Keratinocyte (primary cell): ENCODE measurements around the gene RSBN1. TPM values are rescaled to one million over a fixed set of nuclear protein-coding genes. Genes with fewer than 3 reads are reported as not detected.

Experiments
- DNase-seq: peaks from one replicate; pipeline ENCODE4 v3.0.0-alpha.2; 2011; ENCODE audit warnings: low read depth, missing footprints, low spot score
- FAIRE-seq: peaks from 2 replicates; lab custom pipeline; 2011; peaks lifted over from hg19 to GRCh38; lab: Jason Lieb, UNC
- H2AFZ ChIP-seq: 2 replicates; pipeline ENCODE4 v1.6.0; 2012; ENCODE audit warnings: low read length, control low read depth, inconsistent platforms; ENCODE audit not compliant: control insufficient read depth
- H3K27ac ChIP-seq: 2 replicates; pipeline ENCODE4 v1.5.1; 2011; ENCODE audit warnings: low read length; ENCODE audit not compliant: control insufficient read depth, insufficient read depth
- H3K27me3 ChIP-seq: 3 replicates; pipeline ENCODE4 v1.6.0; 2011; ENCODE audit warnings: low read length; ENCODE audit not compliant: control insufficient read depth, insufficient read depth; ENCODE audit errors: extremely low read depth
- H3K36me3 ChIP-seq, 2 experiments: 2 replicates in 1 of 2; 3 replicates in 1 of 2; pipeline ENCODE4 v1.5.1; 2011; ENCODE audit warnings: low read length in 2 of 2, mild to moderate bottlenecking in 1 of 2; ENCODE audit not compliant: control insufficient read depth in 2 of 2, insufficient read depth in 2 of 2; ENCODE audit errors: extremely low read depth in 1 of 2
- H3K4me1 ChIP-seq: 3 replicates; pipeline ENCODE4 v1.5.1; 2011; ENCODE audit warnings: low read length; ENCODE audit not compliant: control insufficient read depth, insufficient read depth; ENCODE audit errors: extremely low read depth
- H3K4me2 ChIP-seq: 3 replicates; pipeline ENCODE4 v1.6.0; 2011; ENCODE audit warnings: low read depth, low read length; ENCODE audit not compliant: control insufficient read depth, insufficient read depth; ENCODE audit errors: extremely low read depth
- H3K4me3 ChIP-seq, 3 experiments: fragments of 200-600 bp in 1 of 3; sonication (generic) in 1 of 3; 2 replicates in 2 of 3; 3 replicates in 1 of 3; pipeline ENCODE4 v1.5.1; 2011 to 2016; ENCODE audit warnings: low read length in 3 of 3, mild to moderate bottlenecking in 3 of 3, control low read depth in 2 of 3, inconsistent platforms in 1 of 3, low read depth in 1 of 3, mixed read lengths in 1 of 3, mixed run types in 1 of 3, moderate library complexity in 1 of 3; ENCODE audit not compliant: control insufficient read depth in 2 of 3, insufficient read depth in 2 of 3; ENCODE audit errors: extremely low read depth in 1 of 3
- H3K79me2 ChIP-seq: 2 replicates; pipeline ENCODE4 v1.6.0; 2012; ENCODE audit warnings: low read length; ENCODE audit not compliant: control insufficient read depth, insufficient read depth
- H3K9ac ChIP-seq: 3 replicates; pipeline ENCODE4 v1.6.0; 2011; ENCODE audit warnings: low read length; ENCODE audit not compliant: control insufficient read depth, insufficient read depth; ENCODE audit errors: extremely low read depth
- H3K9me1 ChIP-seq: 3 replicates; pipeline ENCODE4 v1.6.0; 2011; ENCODE audit warnings: low read length; ENCODE audit not compliant: control insufficient read depth, insufficient read depth; ENCODE audit errors: extremely low read depth
- H3K9me3 ChIP-seq: 2 replicates; pipeline ENCODE4 v1.5.1; 2012; ENCODE audit warnings: low read depth, low read length; ENCODE audit not compliant: control insufficient read depth
- H4K20me1 ChIP-seq: 3 replicates; pipeline ENCODE4 v1.6.0; 2011; ENCODE audit warnings: low read length; ENCODE audit not compliant: control insufficient read depth, insufficient read depth; ENCODE audit errors: extremely low read depth
- EZH2 ChIP-seq: IDR thresholded peaks from one replicate; pipeline ENCODE4 v1.6.1; 2012; ENCODE audit warnings: inconsistent platforms, mild to moderate bottlenecking, low read length, moderate library complexity
- dilution Hi-C: fragments of 300-500 bp; cut with MboI; formaldehyde crosslinking; loops from one replicate; pipeline ENCODE4 v1.7.0; 2020; ENCODE audit warnings: low sequenced_read_pairs; ENCODE audit not compliant: extremely low pct_ligation_motif_present
- polyA plus RNA-seq, 5 experiments: library from polyadenylated mRNA; depleted of rRNA in 3 of 5; stranded (reverse) in 3 of 5; stranded (forward) in 1 of 5; unstranded in 1 of 5; fragments of >200 nt; gene quantifications; 1 replicate in 1 of 5; 2 replicates in 3 of 5; 3 replicates in 1 of 5; pipeline versions ENCODE4 v1.2.1 to v1.2.3, GENCODE V29; 2011 to 2012; ENCODE audit warnings: missing spikeins in 2 of 5, low read depth in 1 of 5, low replicate concordance in 1 of 5
- TF ChIP-seq, protein P1 (sequence below), 3 experiments: IDR thresholded peaks in 1 of 3; conservative IDR thresholded peaks in 1 of 3; optimal IDR thresholded peaks in 1 of 3; 2 replicates in 2 of 3; 3 replicates in 1 of 3; pipeline versions ENCODE3 to v1.5.1; 2011; ENCODE audit warnings: low read length in 3 of 3, mild to moderate bottlenecking in 3 of 3, moderate library complexity in 2 of 3, control low read depth in 1 of 3, inconsistent platforms in 1 of 3; ENCODE audit not compliant: insufficient read depth in 2 of 3; ENCODE audit errors: extremely low read depth in 1 of 3

RSBN1 gene
- polyA plus RNA-seq, 1 donor (not counting 4 experiments of a cell fraction or from before 2014, with no cell fraction given) = 10.4 TPM

DNA sequence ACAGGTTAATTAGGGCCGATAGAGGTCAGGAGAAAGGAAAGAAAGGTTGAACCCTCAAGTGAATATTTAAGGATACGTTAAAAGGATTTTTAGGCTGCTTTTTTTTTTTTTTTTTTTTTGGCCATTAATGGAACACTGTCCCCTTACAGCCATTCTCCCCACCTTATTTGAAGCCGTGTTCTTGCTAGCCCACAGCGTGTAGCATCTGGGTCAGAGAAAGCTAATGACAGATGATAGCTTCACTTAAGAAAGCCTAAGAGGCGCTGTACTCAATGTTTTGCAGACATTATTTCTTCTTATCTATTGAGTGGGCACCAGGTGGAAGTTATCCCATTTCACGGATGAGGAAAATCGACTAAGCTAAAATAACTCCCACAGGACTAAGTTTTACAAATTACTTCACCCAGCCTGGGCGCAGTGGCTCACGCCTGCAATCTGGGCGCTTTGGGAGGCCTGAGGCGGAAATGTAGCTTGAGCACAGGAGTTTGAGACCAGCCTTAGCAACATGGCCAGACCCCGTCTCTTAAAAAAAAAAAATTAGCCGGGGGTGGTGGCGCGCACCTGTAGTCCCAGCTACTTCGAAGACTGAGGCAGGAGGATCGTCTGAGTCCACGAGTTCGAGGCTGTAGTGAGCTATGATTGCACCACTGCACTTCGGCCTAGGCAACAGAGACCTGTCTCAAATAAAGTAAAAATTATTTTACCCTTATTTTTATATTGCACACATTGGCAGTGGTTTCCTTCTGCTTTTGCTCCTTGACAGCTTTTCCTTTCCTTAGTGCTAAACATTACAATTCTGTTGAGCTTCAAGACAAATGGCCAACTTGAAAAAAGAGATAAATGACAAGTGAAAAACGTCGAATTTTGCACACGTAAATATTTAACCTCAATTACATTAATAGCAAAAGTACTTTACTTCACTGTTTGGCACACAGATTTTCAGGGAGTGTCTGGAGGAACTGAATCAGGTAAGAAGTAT is 51.9 kb downstream of the RSBN1 start:
- dilution Hi-C loops = no loop called here
- peaks cover 0 to 1% of the 10 kb centered on the region in 2 experiments for H3K36me3 ChIP-seq
- TF ChIP-seq, protein P1, sequence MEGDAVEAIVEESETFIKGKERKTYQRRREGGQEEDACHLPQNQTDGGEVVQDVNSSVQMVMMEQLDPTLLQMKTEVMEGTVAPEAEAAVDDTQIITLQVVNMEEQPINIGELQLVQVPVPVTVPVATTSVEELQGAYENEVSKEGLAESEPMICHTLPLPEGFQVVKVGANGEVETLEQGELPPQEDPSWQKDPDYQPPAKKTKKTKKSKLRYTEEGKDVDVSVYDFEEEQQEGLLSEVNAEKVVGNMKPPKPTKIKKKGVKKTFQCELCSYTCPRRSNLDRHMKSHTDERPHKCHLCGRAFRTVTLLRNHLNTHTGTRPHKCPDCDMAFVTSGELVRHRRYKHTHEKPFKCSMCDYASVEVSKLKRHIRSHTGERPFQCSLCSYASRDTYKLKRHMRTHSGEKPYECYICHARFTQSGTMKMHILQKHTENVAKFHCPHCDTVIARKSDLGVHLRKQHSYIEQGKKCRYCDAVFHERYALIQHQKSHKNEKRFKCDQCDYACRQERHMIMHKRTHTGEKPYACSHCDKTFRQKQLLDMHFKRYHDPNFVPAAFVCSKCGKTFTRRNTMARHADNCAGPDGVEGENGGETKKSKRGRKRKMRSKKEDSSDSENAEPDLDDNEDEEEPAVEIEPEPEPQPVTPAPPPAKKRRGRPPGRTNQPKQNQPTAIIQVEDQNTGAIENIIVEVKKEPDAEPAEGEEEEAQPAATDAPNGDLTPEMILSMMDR (optimal IDR thresholded peaks at IDR 0.05 in 1 of 3, IDR thresholded peaks at IDR 0.05 in 1 of 3, conservative IDR thresholded peaks at IDR 0.05 in 1 of 3; ENCODE audit: extremely low read depth in 1 of 3, insufficient read depth in 2 of 3, low read length in 3 of 3) = no peak
- TF ChIP-seq EZH2 = no peak
- H2AFZ ChIP-seq = peak overlapping the region; percentile 96
- peak overlapping the region; percentile 92 for H3K4me2 ChIP-seq
- H3K9ac ChIP-seq = peak overlapping the region; percentile 82
- no peak overlapping the region for H3K27ac ChIP-seq
- H3K9me3 ChIP-seq = no peaks in the 10 kb centered on the region
- no peaks in the 10 kb centered on the region for H3K9me1 ChIP-seq
- H3K27me3 ChIP-seq = no peaks in the 10 kb centered on the region
- no peaks in the 10 kb centered on the region for H4K20me1 ChIP-seq
- H3K4me3 ChIP-seq = peak overlapping the region in 2 of 3 experiments; percentile 83 to 86
- DNase-seq (no peak), FAIRE-seq (no peak)
- H3K79me2 ChIP-seq = peaks cover 2% of the 10 kb centered on the region
- peaks cover 8% of the 10 kb centered on the region for H3K4me1 ChIP-seq

DNA sequence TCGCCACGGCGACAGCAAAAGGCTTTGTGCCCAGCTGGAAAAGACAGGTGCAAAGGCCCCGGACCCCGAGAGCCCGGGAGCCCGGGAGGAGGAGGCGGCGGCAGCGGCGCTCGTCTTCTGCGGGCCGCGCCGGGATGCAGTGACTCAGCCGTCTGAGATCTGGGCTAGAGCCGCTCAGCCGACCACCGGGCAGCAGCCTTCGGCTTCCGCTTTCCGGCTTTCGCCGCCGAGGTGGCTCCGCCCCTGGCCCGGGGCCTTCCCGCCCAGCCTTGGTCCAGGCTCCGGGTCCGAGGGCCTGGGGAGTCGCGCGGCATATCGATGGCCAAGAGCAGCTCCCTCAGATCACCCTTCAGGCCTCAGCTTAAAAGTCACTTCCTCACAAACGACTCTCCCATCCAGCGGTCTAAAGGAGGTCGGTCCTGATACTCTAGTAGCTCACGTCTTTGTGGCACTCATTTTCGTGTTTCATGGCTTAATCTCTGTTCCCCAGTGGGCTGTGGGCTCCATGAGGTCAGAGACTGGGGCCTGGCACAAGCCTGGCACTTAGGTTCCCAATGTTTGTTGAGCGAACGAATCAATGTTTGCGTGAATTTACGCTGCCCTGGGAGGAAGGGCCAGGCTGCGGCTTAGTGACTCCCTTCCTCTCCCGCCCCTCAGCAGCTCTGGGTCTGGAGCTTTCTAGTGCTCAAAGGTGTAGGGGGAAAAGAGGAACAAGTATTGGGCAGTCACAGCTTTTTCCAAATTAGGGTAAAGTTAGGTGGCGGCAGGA is 52.8 kb downstream of the RSBN1 start, which contains the start of gene PHTF1:
Gene PHTF1 (minus strand): TSS at position 154 of the 769 bp plus-strand sequence. CDS start 783 bp downstream, outside the sequence.
- Histone ChIP-seq H3K4me2 (peak within 1 kb of the TSS; percentile 92), H3K4me1 (peaks cover 8% of the 10 kb centered on the region), H2AFZ (peak within 1 kb of the TSS; percentile 96), H4K20me1 (no peaks in the 10 kb centered on the region), H3K9me1 (no peaks in the 10 kb centered on the region), H3K4me3 (peak within 1 kb of the TSS; percentile 68 to 86 (median 83)), H3K36me3 (peaks cover 0 to 1% of the 10 kb centered on the region in 2 experiments), H3K27ac (peak within 1 kb of the TSS; percentile 79), H3K27me3 (no peaks in the 10 kb centered on the region), H3K9me3 (no peaks in the 10 kb centered on the region), H3K79me2 (peaks cover 2% of the 10 kb centered on the region), H3K9ac (peak within 1 kb of the TSS; percentile 82)
- DNase-seq (no peak), FAIRE-seq (no peak)
- TF ChIP-seq, protein P1 (optimal IDR thresholded peaks at IDR 0.05 in 1 of 3, IDR thresholded peaks at IDR 0.05 in 1 of 3, conservative IDR thresholded peaks at IDR 0.05 in 1 of 3; ENCODE audit: extremely low read depth in 1 of 3, insufficient read depth in 2 of 3, low read length in 3 of 3) = no peak
- TF ChIP-seq EZH2 = no peak
- dilution Hi-C loops = no loop called here
